ENCODE results near the gene EFCC1. TPM values are rescaled to one million over a fixed set of nuclear protein-coding genes. Genes with fewer than 3 reads are reported as not detected.

Gene EFCC1
- total RNA-seq, 1 donor from 2014 or later = 0.67 TPM

GRCh38 chr3:129060276-129061022, 59.3 kb downstream of the EFCC1 start, which contains the start of gene GP9:
Gene GP9, plus strand, starts transcription at chr3:129060779. Its CDS starts 961 bp downstream, at chr3:129061740.
- Mint-ChIP-seq H3K4me3 (no peak within 1 kb of the TSS), H3K27me3 (ENCODE audit: low read depth) (peaks cover 2% of the 10 kb centered on the region), H3K9me3 (no peaks in the 10 kb centered on the region), H3K27ac (no peak within 1 kb of the TSS), H3K36me3 (no peaks in the 10 kb centered on the region), H3K4me1 (no peaks in the 10 kb centered on the region)
- no peak for DNase-seq (ENCODE audit: low spot score in 2 of 2, unreplicated experiment in 2 of 2)
- TF ChIP-seq, protein P1, sequence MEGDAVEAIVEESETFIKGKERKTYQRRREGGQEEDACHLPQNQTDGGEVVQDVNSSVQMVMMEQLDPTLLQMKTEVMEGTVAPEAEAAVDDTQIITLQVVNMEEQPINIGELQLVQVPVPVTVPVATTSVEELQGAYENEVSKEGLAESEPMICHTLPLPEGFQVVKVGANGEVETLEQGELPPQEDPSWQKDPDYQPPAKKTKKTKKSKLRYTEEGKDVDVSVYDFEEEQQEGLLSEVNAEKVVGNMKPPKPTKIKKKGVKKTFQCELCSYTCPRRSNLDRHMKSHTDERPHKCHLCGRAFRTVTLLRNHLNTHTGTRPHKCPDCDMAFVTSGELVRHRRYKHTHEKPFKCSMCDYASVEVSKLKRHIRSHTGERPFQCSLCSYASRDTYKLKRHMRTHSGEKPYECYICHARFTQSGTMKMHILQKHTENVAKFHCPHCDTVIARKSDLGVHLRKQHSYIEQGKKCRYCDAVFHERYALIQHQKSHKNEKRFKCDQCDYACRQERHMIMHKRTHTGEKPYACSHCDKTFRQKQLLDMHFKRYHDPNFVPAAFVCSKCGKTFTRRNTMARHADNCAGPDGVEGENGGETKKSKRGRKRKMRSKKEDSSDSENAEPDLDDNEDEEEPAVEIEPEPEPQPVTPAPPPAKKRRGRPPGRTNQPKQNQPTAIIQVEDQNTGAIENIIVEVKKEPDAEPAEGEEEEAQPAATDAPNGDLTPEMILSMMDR (IDR thresholded peaks at IDR 0.05; ENCODE audit: unreplicated experiment) = no peak

- Mint-ChIP-seq H3K4me3 (no peak overlapping the region), H3K27ac (no peak overlapping the region), H3K9me3 (no peaks in the 10 kb centered on the region), H3K36me3 (no peaks in the 10 kb centered on the region), H3K4me1 (no peaks in the 10 kb centered on the region), H3K27me3 (ENCODE audit: low read depth) (peaks cover 2% of the 10 kb centered on the region)
- no peak for DNase-seq (ENCODE audit: low spot score in 2 of 2, unreplicated experiment in 2 of 2)
- TF ChIP-seq, protein P1 (IDR thresholded peaks at IDR 0.05; ENCODE audit: unreplicated experiment) = no peak
Measured at GRCh38 chr3:129061023-129061887, 60.2 kb downstream of the EFCC1 start.

DNA sequence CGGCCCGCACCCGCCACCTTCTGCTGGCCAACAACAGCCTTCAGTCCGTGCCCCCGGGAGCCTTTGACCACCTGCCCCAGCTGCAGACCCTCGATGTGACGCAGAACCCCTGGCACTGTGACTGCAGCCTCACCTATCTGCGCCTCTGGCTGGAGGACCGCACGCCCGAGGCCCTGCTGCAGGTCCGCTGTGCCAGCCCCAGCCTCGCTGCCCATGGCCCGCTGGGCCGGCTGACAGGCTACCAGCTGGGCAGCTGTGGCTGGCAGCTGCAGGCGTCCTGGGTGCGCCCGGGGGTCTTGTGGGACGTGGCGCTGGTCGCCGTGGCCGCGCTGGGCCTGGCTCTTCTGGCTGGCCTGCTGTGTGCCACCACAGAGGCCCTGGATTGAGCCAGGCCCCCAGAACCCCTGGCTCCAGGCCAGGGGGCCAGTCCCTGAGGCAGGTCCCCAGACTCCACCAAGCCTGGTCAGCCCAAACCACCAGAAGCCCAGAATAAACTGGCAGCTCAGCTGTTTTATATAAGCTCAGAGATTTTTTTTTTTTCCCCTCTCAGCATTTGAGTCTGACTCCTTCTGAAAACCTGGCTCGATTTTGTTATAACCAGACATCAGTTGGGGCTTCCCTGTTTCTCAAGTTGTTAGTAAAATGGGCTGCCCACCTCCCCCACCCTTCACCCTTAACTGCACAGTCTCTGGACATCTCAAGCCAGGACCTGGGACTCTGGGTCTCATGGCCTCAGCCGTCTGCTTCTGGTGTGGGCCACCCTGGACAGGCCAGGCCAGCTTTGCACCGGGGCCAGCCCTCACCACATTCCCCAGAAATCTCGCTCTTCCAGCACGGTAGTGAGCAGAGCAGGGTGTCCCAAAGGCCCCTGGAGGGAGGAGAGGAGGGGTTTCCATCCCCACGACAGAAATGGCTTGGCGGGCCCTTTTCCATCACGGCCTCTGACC, 61.1 kb downstream of the EFCC1 start:
- H3K36me3 Mint-ChIP-seq = no peaks in the 10 kb centered on the region
- H3K4me1 Mint-ChIP-seq = no peaks in the 10 kb centered on the region
- TF ChIP-seq, protein P1 (IDR thresholded peaks at IDR 0.05; ENCODE audit: unreplicated experiment) = no peak
- no peak overlapping the region for H3K27ac Mint-ChIP-seq
- H3K4me3 Mint-ChIP-seq = no peak overlapping the region
- no peak for DNase-seq (ENCODE audit: low spot score in 2 of 2, unreplicated experiment in 2 of 2)
- H3K27me3 Mint-ChIP-seq (ENCODE audit: low read depth) = peaks cover under 1% of the 10 kb centered on the region
- no peaks in the 10 kb centered on the region for H3K9me3 Mint-ChIP-seq

GRCh38 chr3:129063091-129063640, 62.1 kb downstream of the EFCC1 start:
- TF ChIP-seq, protein P1 (IDR thresholded peaks at IDR 0.05; ENCODE audit: unreplicated experiment) = no peak
- Mint-ChIP-seq H3K27ac (no peak overlapping the region), H3K9me3 (no peaks in the 10 kb centered on the region), H3K4me1 (no peaks in the 10 kb centered on the region), H3K27me3 (ENCODE audit: low read depth) (no peaks in the 10 kb centered on the region), H3K36me3 (no peaks in the 10 kb centered on the region), H3K4me3 (no peak overlapping the region)
- no peak for DNase-seq (ENCODE audit: low spot score in 2 of 2, unreplicated experiment in 2 of 2)
